Measurements from ENCODE around the gene MAGI3.

Gene MAGI3

GRCh38 chr1:113388621-113389358, 1.5 kb upstream of the MAGI3 start:
- H3K4me1 ChIP-seq (ENCODE audit: insufficient read depth, low read length), result peaks cover 17% of the 10 kb centered on the region
- peak overlapping the region; percentile 63 to 68 for H3K4me3 ChIP-seq (ENCODE audit: low read depth in 1 of 2, low read length in 2 of 2)
- no peak overlapping the region for H3K9ac ChIP-seq (ENCODE audit: low read length)
- no peaks in the 10 kb centered on the region for H3K27me3 ChIP-seq (ENCODE audit: control insufficient read depth in 1 of 2, insufficient read depth in 2 of 2, low read length in 2 of 2)
- no peak overlapping the region for H3K27ac ChIP-seq (ENCODE audit: low read depth, low read length)
- no peaks in the 10 kb centered on the region for H3K9me3 ChIP-seq (ENCODE audit: low read length)
- no peaks in the 10 kb centered on the region for H3K36me3 ChIP-seq (ENCODE audit: insufficient read depth, low read length)

- Histone ChIP-seq H3K4me1 (ENCODE audit: insufficient read depth, low read length) (peaks cover 23% of the 10 kb centered on the region), H3K27ac (ENCODE audit: low read depth, low read length) (no peak overlapping the region), H3K4me3 (ENCODE audit: low read depth in 1 of 2, low read length in 2 of 2) (peak overlapping the region; percentile 63 to 68), H3K27me3 (ENCODE audit: control insufficient read depth in 1 of 2, insufficient read depth in 2 of 2, low read length in 2 of 2) (no peaks in the 10 kb centered on the region), H3K9ac (ENCODE audit: low read length) (peak overlapping the region; percentile 69), H3K36me3 (ENCODE audit: insufficient read depth, low read length) (no peaks in the 10 kb centered on the region), H3K9me3 (ENCODE audit: low read length) (no peaks in the 10 kb centered on the region)
These were observed 859 bp upstream of the MAGI3 start for GRCh38 chr1:113389359-113389952.

DNA sequence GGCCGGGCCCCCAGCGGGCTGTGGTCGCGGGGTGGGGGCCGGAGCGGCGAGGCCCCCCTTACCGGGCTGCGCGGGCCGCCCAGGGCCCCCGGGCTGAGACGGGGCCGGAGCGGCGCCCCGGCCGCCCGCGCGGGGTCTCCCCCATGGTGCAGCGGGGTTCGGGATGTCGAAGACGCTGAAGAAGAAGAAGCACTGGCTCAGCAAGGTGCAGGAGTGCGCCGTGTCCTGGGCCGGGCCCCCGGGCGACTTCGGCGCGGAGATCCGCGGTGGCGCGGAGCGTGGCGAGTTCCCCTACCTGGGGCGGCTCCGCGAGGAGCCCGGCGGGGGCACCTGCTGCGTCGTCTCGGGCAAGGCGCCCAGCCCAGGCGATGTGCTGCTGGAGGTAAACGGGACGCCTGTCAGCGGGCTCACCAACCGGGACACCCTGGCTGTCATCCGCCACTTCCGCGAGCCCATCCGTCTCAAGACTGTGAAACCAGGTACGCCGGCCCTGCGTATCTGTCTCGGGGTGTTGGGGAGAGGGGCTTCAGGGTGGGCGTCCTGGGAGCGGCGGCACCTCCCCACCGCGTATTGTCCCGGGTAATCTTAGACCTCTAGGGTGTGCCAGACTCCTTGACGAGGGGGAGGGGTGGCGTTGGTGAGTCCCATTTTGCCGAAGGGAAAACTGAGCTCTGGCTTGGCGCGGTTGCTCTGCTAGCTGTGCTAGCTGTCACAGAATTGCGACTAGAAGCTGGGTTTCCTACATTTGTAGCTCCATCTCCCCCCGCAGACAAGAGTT, 745 bp downstream of the MAGI3 start:
- H3K4me1 ChIP-seq (ENCODE audit: insufficient read depth, low read length), result peaks cover 26% of the 10 kb centered on the region
- peak overlapping the region; percentile 47 to 68 for H3K4me3 ChIP-seq (ENCODE audit: low read depth in 1 of 2, low read length in 2 of 2)
- H3K36me3 ChIP-seq (ENCODE audit: insufficient read depth, low read length), result no peaks in the 10 kb centered on the region
- no peaks in the 10 kb centered on the region for H3K27me3 ChIP-seq (ENCODE audit: control insufficient read depth in 1 of 2, insufficient read depth in 2 of 2, low read length in 2 of 2)
- peak overlapping the region; percentile 55 for H3K9ac ChIP-seq (ENCODE audit: low read length)
- no peaks in the 10 kb centered on the region for H3K9me3 ChIP-seq (ENCODE audit: low read length)
- peak overlapping the region; percentile 92 for H3K27ac ChIP-seq (ENCODE audit: low read depth, low read length)

DNA sequence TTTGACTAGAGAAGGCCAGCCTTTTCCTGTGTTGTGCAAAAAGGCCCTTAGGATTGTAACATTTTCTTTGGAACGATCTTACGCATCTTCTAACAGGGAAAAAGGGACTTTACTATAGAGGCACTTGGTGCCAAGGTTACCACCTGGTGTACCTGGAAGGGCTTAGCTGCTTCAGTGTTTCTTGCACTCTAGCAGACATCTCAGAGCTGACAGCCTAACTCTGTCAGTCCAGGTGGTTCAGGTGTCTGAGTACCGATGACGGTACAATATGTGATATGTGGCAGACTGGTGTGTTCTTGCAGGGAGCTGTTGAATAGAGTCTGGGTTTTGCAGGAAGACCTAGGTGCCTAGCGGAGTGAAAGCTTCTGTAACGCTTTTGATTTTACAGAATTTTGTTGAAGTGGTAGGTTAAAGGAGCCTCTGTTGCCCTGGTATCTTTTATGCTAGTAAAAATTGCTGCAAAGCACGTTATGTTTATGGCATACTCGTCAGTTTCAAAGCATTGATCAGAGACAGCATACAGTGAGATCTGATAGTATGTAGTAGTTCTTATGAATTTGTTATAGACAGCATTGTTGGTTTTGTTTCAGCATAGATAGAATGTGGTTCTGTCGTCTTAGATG, 1.4 kb downstream of the MAGI3 start:
- H3K27ac ChIP-seq (ENCODE audit: low read depth, low read length), result peak overlapping the region; percentile 24
- peak overlapping the region; percentile 55 for H3K9ac ChIP-seq (ENCODE audit: low read length)
- no peaks in the 10 kb centered on the region for H3K36me3 ChIP-seq (ENCODE audit: insufficient read depth, low read length)
- no peaks in the 10 kb centered on the region for H3K9me3 ChIP-seq (ENCODE audit: low read length)
- H3K4me1 ChIP-seq (ENCODE audit: insufficient read depth, low read length), result peaks cover 29% of the 10 kb centered on the region
- H3K4me3 ChIP-seq (ENCODE audit: low read depth in 1 of 2, low read length in 2 of 2), result peak overlapping the region; percentile 47 to 68
- no peaks in the 10 kb centered on the region for H3K27me3 ChIP-seq (ENCODE audit: control insufficient read depth in 1 of 2, insufficient read depth in 2 of 2, low read length in 2 of 2)

GRCh38 chr1:113392541-113393128, 2.3 kb downstream of the MAGI3 start:
- no peaks in the 10 kb centered on the region for H3K9me3 ChIP-seq (ENCODE audit: low read length)
- peaks cover 32% of the 10 kb centered on the region for H3K4me1 ChIP-seq (ENCODE audit: insufficient read depth, low read length)
- H3K27me3 ChIP-seq (ENCODE audit: control insufficient read depth in 1 of 2, insufficient read depth in 2 of 2, low read length in 2 of 2), result no peaks in the 10 kb centered on the region
- H3K4me3 ChIP-seq (ENCODE audit: low read depth in 1 of 2, low read length in 2 of 2), result peak overlapping the region in 1 of 2 donors; percentile 68
- H3K9ac ChIP-seq (ENCODE audit: low read length), result peak overlapping the region; percentile 55
- no peaks in the 10 kb centered on the region for H3K36me3 ChIP-seq (ENCODE audit: insufficient read depth, low read length)
- no peak overlapping the region for H3K27ac ChIP-seq (ENCODE audit: low read depth, low read length)

DNA sequence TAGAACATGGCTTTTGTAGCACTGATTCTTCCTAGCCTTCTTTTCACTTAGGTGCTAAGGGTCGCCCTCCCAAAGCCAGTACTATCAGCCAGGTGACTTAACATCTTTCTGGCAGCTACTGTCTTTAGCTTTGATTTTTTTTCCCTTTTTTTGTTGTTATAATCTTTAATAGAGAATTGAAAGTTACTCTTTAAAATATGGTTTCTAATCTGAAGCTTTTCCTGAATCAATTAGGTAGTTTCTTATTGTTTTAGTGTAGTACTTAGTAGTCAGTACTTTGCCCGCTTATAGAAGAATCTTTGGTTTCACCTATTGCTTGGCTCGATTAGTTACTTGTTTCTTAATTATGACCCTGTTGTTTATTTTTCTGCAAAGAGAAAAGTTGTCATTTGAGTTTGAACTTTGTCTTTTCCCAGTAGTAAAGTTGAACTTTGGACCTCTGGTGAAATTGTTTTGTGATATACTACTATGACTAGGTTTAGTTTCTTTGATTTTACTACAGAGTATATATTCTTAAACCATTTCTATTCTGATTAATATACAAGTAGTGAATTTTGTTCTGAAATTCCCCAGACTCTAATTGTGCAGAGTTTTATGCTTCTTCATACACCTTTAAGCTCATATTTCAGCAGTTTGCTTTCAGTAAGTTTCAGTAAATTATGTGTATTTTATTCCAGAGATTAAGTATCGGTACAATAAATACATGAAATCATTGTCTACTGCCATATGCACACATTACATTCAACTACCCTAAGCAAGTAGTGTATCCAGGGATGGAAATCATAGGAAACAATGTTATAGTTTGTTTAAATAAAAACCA, 3.9 kb downstream of the MAGI3 start:
- Histone ChIP-seq H3K4me3 (ENCODE audit: low read depth in 1 of 2, low read length in 2 of 2) (no peak overlapping the region), H3K9ac (ENCODE audit: low read length) (no peak overlapping the region), H3K9me3 (ENCODE audit: low read length) (no peaks in the 10 kb centered on the region), H3K36me3 (ENCODE audit: insufficient read depth, low read length) (no peaks in the 10 kb centered on the region), H3K27ac (ENCODE audit: low read depth, low read length) (no peak overlapping the region), H3K27me3 (ENCODE audit: control insufficient read depth in 1 of 2, insufficient read depth in 2 of 2, low read length in 2 of 2) (no peaks in the 10 kb centered on the region), H3K4me1 (ENCODE audit: insufficient read depth, low read length) (peaks cover 28% of the 10 kb centered on the region)

GRCh38 chr1:113394863-113395259, 4.5 kb downstream of the MAGI3 start:
- Histone ChIP-seq H3K27me3 (ENCODE audit: control insufficient read depth in 1 of 2, insufficient read depth in 2 of 2, low read length in 2 of 2) (no peaks in the 10 kb centered on the region), H3K27ac (ENCODE audit: low read depth, low read length) (no peak overlapping the region), H3K36me3 (ENCODE audit: insufficient read depth, low read length) (no peaks in the 10 kb centered on the region), H3K4me3 (ENCODE audit: low read depth in 1 of 2, low read length in 2 of 2) (no peak overlapping the region), H3K9me3 (ENCODE audit: low read length) (no peaks in the 10 kb centered on the region), H3K4me1 (ENCODE audit: insufficient read depth, low read length) (peaks cover 24% of the 10 kb centered on the region), H3K9ac (ENCODE audit: low read length) (no peak overlapping the region)

DNA sequence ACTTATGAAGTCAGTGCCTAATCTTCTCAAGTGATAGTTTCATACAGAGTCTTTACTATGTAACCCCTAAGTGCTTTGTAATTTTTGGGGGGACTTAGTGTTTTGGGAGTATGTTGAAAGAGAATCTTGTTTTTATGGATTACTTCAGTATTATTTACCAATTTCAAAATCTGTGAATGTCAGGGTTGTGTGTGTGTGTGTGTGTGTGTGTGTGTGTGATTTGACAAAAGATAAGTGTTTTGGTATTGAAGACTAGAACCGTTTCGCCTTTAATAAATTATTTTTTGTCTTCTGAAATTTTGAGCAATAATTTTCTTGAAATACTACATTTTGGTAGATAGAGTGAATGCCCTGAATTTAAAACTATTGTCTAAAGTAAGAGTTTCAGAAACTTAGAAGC, 5.8 kb downstream of the MAGI3 start:
- Histone ChIP-seq H3K9ac (ENCODE audit: low read length) (no peak overlapping the region), H3K4me1 (ENCODE audit: insufficient read depth, low read length) (peaks cover 24% of the 10 kb centered on the region), H3K4me3 (ENCODE audit: low read depth in 1 of 2, low read length in 2 of 2) (no peak overlapping the region), H3K27me3 (ENCODE audit: control insufficient read depth in 1 of 2, insufficient read depth in 2 of 2, low read length in 2 of 2) (no peaks in the 10 kb centered on the region), H3K9me3 (ENCODE audit: low read length) (no peaks in the 10 kb centered on the region), H3K27ac (ENCODE audit: low read depth, low read length) (no peak overlapping the region), H3K36me3 (ENCODE audit: insufficient read depth, low read length) (no peaks in the 10 kb centered on the region)

DNA sequence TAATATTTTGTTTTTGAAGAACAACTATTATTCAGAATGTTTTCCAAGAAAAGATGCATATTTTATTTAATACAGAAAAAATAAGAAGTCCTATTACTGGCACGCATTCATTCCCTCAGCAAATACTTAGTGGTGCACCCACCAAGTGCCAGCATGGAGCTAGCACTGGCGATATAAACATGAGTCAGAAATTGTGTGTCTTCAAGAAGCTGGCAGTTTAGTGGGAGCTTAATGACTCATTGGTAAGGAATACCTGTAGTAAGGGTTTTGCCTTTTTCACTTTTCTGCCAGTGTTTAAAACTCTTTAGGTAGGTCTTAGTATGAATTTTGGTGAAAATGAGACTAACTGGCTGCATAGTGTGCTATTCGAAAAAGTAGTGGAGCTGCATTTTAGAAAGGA, 6.3 kb downstream of the MAGI3 start:
- no peaks in the 10 kb centered on the region for H3K9me3 ChIP-seq (ENCODE audit: low read length)
- H3K27me3 ChIP-seq (ENCODE audit: control insufficient read depth in 1 of 2, insufficient read depth in 2 of 2, low read length in 2 of 2), result no peaks in the 10 kb centered on the region
- H3K36me3 ChIP-seq (ENCODE audit: insufficient read depth, low read length), result no peaks in the 10 kb centered on the region
- no peak overlapping the region for H3K4me3 ChIP-seq (ENCODE audit: low read depth in 1 of 2, low read length in 2 of 2)
- H3K9ac ChIP-seq (ENCODE audit: low read length), result no peak overlapping the region
- H3K4me1 ChIP-seq (ENCODE audit: insufficient read depth, low read length), result peaks cover 24% of the 10 kb centered on the region
- no peak overlapping the region for H3K27ac ChIP-seq (ENCODE audit: low read depth, low read length)

- H3K27me3 ChIP-seq (ENCODE audit: control insufficient read depth in 1 of 2, insufficient read depth in 2 of 2, low read length in 2 of 2), result no peaks in the 10 kb centered on the region
- no peak overlapping the region for H3K4me3 ChIP-seq (ENCODE audit: low read depth in 1 of 2, low read length in 2 of 2)
- H3K36me3 ChIP-seq (ENCODE audit: insufficient read depth, low read length), result no peaks in the 10 kb centered on the region
- H3K9ac ChIP-seq (ENCODE audit: low read length), result no peak overlapping the region
- no peaks in the 10 kb centered on the region for H3K9me3 ChIP-seq (ENCODE audit: low read length)
- H3K27ac ChIP-seq (ENCODE audit: low read depth, low read length), result no peak overlapping the region
- H3K4me1 ChIP-seq (ENCODE audit: insufficient read depth, low read length), result peaks cover 12% of the 10 kb centered on the region
These were observed 8.8 kb downstream of the MAGI3 start for GRCh38 chr1:113399062-113399583.
